HG03460 (cell line): ENCODE data around the gene ATP1B2.

Source experiments
- ATAC-seq: cut with Tn5 transposase; IDR thresholded peaks from one replicate; pipeline ENCODE4 v1.9.1; 2021; ENCODE audit not compliant: unreplicated experiment

The ATP1B2 gene

GRCh38 chr17:7684851-7685532 lies 34.3 kb downstream of the ATP1B2 start:
- ATAC-seq, result no peak

- peak; percentile 47 for ATAC-seq
These were observed 35.0 kb downstream of the ATP1B2 start for GRCh38 chr17:7685533-7686221.

- peak; percentile 50 for ATAC-seq
These were observed 35.7 kb downstream of the ATP1B2 start for GRCh38 chr17:7686222-7687071.

DNA sequence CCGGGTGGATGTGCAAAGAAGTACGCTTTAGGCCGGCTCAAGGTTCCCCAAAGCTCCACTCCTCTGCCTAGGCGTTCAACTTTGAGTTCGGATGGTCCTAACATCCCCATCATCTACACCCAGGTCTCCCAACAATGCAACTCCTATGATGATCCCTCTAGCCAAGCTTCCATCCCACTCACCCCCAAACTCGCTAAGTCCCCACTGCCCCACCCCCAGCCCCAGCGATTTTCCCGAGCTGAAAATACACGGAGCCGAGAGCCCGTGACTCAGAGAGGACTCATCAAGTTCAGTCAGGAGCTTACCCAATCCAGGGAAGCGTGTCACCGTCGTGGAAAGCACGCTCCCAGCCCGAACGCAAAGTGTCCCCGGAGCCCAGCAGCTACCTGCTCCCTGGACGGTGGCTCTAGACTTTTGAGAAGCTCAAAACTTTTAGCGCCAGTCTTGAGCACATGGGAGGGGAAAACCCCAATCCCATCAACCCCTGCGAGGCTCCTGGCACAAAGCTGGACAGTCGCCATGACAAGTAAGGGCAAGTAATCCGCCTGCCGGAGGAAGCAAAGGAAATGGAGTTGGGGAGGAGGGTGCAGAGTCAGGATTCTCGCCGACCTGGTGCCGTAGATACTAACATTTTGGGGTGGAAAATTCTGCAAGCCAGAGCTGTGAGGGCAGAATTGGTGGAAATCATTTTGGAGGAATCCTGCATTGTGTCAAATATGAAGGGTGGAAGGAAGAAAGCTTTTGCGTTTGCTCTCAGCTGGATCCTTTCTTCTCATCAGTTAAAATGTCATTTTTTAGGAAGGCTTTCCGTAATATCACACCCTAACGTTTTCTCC lies 36.6 kb downstream of the ATP1B2 start, which contains the start of gene TP53:
Gene TP53 (minus strand): TSS at position 419 of the 836 bp plus-strand sequence. CDS start 10,896 bp downstream, outside the sequence.
- ATAC-seq, result no peak

GRCh38 chr17:7687908-7688807 lies 37.4 kb downstream of the ATP1B2 start, which contains the start of gene WRAP53:
TSS of gene WRAP53 (plus strand) at chr17:7688477. CDS start at chr17:7688649, 172 bp downstream.
- ATAC-seq, result peak; percentile 62

GRCh38 chr17:7688808-7689316 lies 38.1 kb downstream of the ATP1B2 start:
- no peak for ATAC-seq

- ATAC-seq, result no peak
These were observed 44.9 kb downstream of the ATP1B2 start for GRCh38 chr17:7695586-7695985.

GRCh38 chr17:7697828-7698588 lies 47.3 kb downstream of the ATP1B2 start:
- ATAC-seq, result no peak

DNA sequence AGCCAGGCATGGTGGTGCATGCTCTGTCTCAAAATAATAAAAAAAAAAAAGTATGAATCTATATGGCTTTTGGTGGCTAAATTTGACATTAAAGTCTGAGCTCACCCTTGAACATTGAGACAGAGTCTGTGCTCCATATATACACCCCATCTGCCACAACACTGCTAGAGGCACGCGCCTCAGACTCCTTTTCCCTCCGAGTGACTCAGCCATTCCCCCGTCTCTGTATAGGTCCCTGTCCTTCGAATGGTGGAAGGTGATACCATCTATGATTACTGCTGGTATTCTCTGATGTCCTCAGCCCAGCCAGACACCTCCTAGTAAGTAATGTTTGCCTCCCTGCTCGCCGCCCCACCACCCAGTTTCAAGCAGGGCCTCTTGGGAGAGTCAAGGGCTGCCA lies 49.8 kb downstream of the ATP1B2 start:
- ATAC-seq, result no peak

DNA sequence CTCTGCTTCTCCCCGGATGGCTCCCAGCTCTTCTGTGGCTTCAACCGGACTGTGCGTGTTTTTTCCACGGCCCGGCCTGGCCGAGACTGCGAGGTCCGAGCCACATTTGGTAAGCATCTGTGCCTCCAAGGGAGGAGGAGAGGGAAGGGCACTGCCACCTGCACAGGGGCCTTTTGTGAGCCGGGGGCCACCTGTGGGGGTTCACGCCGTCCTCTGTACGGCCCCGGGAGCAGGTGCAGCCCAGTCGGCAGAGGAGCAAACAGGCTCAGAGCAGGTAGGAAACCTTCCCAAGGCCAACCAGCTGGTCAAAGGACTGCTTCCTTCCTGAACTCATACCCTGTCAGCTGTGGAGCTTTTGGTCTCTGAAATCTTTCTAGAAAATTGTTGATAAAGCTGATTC lies 51.0 kb downstream of the ATP1B2 start:
- no peak for ATAC-seq

GRCh38 chr17:7702776-7703175 lies 52.0 kb downstream of the ATP1B2 start:
- ATAC-seq, result no peak

GRCh38 chr17:7703584-7704479 lies 53.1 kb downstream of the ATP1B2 start:
- ATAC-seq, result no peak

GRCh38 chr17:7704601-7705268 lies 54.0 kb downstream of the ATP1B2 start, which contains the start of gene EFNB3:
TSS of gene EFNB3 (plus strand) at chr17:7705202. CDS start at chr17:7705599, 397 bp downstream.
- ATAC-seq, result no peak

GRCh38 chr17:7705269-7706255 lies 54.8 kb downstream of the ATP1B2 start:
- no peak for ATAC-seq

DNA sequence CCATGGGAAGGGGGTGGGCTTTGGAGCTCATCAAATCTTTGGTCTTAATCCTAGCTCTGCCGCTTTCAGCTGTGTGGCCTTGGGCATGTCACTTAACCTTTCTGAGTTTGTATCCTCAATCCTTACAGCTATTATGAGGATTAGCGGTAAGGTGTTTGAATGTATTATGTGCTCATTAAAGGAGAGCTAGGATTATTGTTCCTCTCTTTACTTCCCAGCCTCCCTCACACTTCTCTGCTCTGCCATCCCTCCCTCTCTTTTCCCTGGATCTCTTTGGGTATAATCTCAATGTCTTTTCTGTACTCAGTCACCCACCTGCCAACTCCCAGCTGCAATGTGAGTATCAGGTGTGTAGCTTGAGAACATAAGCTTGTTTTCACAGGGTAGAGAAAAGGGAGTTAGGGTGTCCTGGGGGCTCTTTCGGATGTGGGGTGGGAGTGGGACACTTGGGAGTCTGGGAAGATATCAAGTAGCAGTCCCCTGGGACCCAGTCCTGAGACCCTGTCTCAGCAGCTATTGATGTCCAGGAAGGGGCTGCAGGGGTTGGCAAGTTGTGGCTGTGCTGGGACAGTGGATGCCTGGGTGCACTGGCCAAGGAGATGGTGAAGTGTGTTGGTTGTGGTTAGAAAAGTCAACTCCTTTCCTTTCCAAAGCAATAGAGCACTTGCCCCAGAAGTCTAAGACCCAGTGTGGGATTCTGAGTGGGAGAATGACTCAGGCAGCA lies 56.1 kb downstream of the ATP1B2 start:
- no peak for ATAC-seq
